ENCODE results near the gene NAGLU.

Gene NAGLU

GRCh38 chr17:42536048-42536371 is at the start of gene NAGLU:
NAGLU (plus strand) TSS chr17:42536241; CDS start chr17:42536273, 32 bp downstream.
- DNase-seq: peak; percentile 86

- DNase-seq: no peak
These were observed 48.0 kb upstream of the NAGLU start for GRCh38 chr17:42488032-42488431.

GRCh38 chr17:42493319-42493718 is 42.7 kb upstream of the NAGLU start:
- no peak for DNase-seq

- no peak for DNase-seq
These were observed 41.4 kb upstream of the NAGLU start for GRCh38 chr17:42494673-42495072.

GRCh38 chr17:42498828-42499227 is 37.2 kb upstream of the NAGLU start:
- DNase-seq: no peak

- no peak for DNase-seq
These were observed 34.0 kb upstream of the NAGLU start for GRCh38 chr17:42502091-42502490.

- DNase-seq: no peak
These were observed 33.1 kb upstream of the NAGLU start for GRCh38 chr17:42502926-42503325.

- DNase-seq: no peak
These were observed 28.4 kb upstream of the NAGLU start for GRCh38 chr17:42507671-42508070.

GRCh38 chr17:42508426-42509165 is 27.4 kb upstream of the NAGLU start:
- no peak for DNase-seq

- no peak for DNase-seq
These were observed 26.6 kb upstream of the NAGLU start for GRCh38 chr17:42509409-42509808.

GRCh38 chr17:42509841-42510240 is 26.2 kb upstream of the NAGLU start:
- no peak for DNase-seq

GRCh38 chr17:42512246-42512645 is 23.8 kb upstream of the NAGLU start:
- DNase-seq: no peak

- no peak for DNase-seq
These were observed 23.2 kb upstream of the NAGLU start for GRCh38 chr17:42512733-42513251.

- no peak for DNase-seq
These were observed 22.4 kb upstream of the NAGLU start for GRCh38 chr17:42513686-42514085.

GRCh38 chr17:42514279-42514678 is 21.8 kb upstream of the NAGLU start:
- no peak for DNase-seq

GRCh38 chr17:42514867-42515266 is 21.2 kb upstream of the NAGLU start:
- no peak for DNase-seq

GRCh38 chr17:42517516-42517915 is 18.5 kb upstream of the NAGLU start:
- DNase-seq: peak; percentile 85

GRCh38 chr17:42518046-42518754 is 17.8 kb upstream of the NAGLU start:
- peak; percentile 77 for DNase-seq

GRCh38 chr17:42518755-42519545 is 17.1 kb upstream of the NAGLU start:
- no peak for DNase-seq

- peak; percentile 89 for DNase-seq
These were observed 16.2 kb upstream of the NAGLU start for GRCh38 chr17:42519546-42520491.

- no peak for DNase-seq
These were observed 15.5 kb upstream of the NAGLU start for GRCh38 chr17:42520540-42520951.

- DNase-seq: no peak
These were observed 15.0 kb upstream of the NAGLU start for GRCh38 chr17:42521036-42521435.
